ENCODE results near the gene NOC2L. TPM values are rescaled to one million over a fixed set of nuclear protein-coding genes. Genes with fewer than 3 reads are reported as not detected.

Gene NOC2L
- total and polyA plus RNA-seq, 9 donors, result 17.8 to 55.2 (median 41.4) TPM

DNA sequence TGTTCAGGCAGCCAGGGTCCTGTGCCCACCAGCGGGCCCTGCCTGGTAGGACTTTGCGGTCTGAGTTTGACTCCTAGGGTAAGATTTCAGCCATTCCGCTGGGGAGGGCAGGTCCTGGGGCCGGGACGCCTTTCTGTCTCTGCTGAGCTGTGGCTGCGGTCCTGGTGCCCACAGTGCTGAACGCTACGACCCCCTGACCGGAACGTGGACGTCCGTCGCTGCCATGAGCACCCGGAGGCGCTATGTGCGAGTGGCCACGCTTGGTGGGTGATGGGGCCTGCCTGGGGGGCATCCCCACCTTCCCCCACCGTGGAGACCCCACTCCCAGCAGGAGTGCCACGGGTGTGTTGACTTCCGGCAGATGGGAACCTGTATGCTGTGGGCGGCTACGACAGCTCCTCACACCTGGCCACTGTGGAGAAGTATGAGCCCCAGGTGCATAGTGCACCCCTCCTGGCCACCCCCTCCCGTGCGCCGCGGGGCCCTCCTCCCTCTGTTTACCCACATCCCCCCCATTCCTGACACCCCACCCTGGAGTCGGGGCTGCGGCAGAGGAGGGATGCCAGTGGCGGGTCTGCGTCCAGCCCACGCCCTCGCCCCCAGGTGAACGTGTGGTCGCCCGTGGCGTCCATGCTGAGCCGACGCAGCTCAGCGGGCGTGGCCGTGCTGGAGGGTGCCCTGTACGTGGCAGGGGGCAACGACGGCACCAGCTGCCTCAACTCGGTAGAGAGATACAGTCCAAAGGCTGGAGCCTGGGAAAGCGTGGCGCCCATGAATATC is 4.9 kb upstream of the NOC2L start:
- TF ChIP-seq, protein P1, sequence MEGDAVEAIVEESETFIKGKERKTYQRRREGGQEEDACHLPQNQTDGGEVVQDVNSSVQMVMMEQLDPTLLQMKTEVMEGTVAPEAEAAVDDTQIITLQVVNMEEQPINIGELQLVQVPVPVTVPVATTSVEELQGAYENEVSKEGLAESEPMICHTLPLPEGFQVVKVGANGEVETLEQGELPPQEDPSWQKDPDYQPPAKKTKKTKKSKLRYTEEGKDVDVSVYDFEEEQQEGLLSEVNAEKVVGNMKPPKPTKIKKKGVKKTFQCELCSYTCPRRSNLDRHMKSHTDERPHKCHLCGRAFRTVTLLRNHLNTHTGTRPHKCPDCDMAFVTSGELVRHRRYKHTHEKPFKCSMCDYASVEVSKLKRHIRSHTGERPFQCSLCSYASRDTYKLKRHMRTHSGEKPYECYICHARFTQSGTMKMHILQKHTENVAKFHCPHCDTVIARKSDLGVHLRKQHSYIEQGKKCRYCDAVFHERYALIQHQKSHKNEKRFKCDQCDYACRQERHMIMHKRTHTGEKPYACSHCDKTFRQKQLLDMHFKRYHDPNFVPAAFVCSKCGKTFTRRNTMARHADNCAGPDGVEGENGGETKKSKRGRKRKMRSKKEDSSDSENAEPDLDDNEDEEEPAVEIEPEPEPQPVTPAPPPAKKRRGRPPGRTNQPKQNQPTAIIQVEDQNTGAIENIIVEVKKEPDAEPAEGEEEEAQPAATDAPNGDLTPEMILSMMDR (IDR thresholded peaks at IDR 0.05), result no peak
- TF ChIP-seq POLR2A (IDR thresholded peaks at IDR 0.05) (no peak), EP300 (IDR thresholded peaks at IDR 0.05) (no peak)
- intact Hi-C loops (cut with DNase I), result no loop called here

DNA sequence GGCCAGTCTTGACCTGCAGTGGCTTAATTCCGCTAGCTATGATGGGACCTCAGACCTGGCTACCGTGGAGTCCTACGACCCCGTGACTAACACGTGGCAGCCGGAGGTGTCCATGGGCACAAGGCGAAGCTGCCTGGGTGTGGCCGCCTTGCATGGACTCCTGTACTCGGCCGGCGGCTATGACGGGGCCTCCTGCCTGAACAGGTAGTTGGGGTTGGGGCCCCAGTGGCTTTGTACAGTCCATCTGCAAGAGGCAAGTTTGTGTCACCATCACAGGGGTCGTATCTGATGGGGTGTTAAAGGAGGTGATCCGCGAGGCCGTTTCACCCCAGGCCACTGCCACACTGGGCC is 4.2 kb upstream of the NOC2L start:
- no peaks in the 10 kb centered on the region for H3K36me3 ChIP-seq
- TF ChIP-seq EP300 (IDR thresholded peaks at IDR 0.05), result no peak
- TF ChIP-seq, protein P1 (IDR thresholded peaks at IDR 0.05), result no peak
- no peak for TF ChIP-seq POLR2A (IDR thresholded peaks at IDR 0.05)
- peaks cover 6% of the 10 kb centered on the region for H3K4me1 ChIP-seq (ENCODE audit: insufficient read depth)
- H3K9me3 ChIP-seq, result no peaks in the 10 kb centered on the region
- H3K27me3 ChIP-seq, result no peaks in the 10 kb centered on the region
- no peak overlapping the region for H3K4me3 ChIP-seq
- intact Hi-C loops (cut with DNase I), result no loop called here
- 91 to 96% (median 94%) methylated on average over 16 of the region's 16 CpGs for WGBS, 3 donors
- DNase-seq, result no peak
- H3K27ac ChIP-seq, result no peak overlapping the region

More for the DNA sequence above, 4.9 kb upstream of the NOC2L start:
- no peak overlapping the region for H3K27ac ChIP-seq
- H3K36me3 ChIP-seq, result no peaks in the 10 kb centered on the region
- H3K4me3 ChIP-seq, result no peak overlapping the region
- peaks cover 3% of the 10 kb centered on the region for H3K4me1 ChIP-seq (ENCODE audit: insufficient read depth)
- H3K27me3 ChIP-seq, result no peaks in the 10 kb centered on the region
- DNase-seq, result no peak
- 87 to 90% (median 89%) methylated on average over 45 to 47 of the region's 47 CpGs for WGBS, 3 donors
- H3K9me3 ChIP-seq, result no peaks in the 10 kb centered on the region

GRCh38 chr1:962381-963300 is 3.6 kb upstream of the NOC2L start:
- peaks cover 11% of the 10 kb centered on the region for H3K4me1 ChIP-seq (ENCODE audit: insufficient read depth)
- no peak overlapping the region for H3K27ac ChIP-seq

GRCh38 chr1:961132-961669 is 2.1 kb upstream of the NOC2L start:
- TF ChIP-seq POLR2A (IDR thresholded peaks at IDR 0.05) (no peak), EP300 (IDR thresholded peaks at IDR 0.05) (no peak)
- TF ChIP-seq, protein P1 (IDR thresholded peaks at IDR 0.05), result no peak
- DNase-seq, result no peak
- peaks cover 15% of the 10 kb centered on the region for H3K4me1 ChIP-seq (ENCODE audit: insufficient read depth)
- 26 to 52% (median 32%) methylated on average over 35 to 56 of the region's 56 CpGs for WGBS, 3 donors
- H3K36me3 ChIP-seq, result no peaks in the 10 kb centered on the region
- peak overlapping the region; percentile 80 for H3K4me3 ChIP-seq
- H3K27me3 ChIP-seq, result no peaks in the 10 kb centered on the region
- H3K9me3 ChIP-seq, result no peaks in the 10 kb centered on the region
- intact Hi-C loops (cut with DNase I), result no loop called here
- no peak overlapping the region for H3K27ac ChIP-seq

More at GRCh38 chr1:962381-963300, 3.6 kb upstream of the NOC2L start:
- no peaks in the 10 kb centered on the region for H3K9me3 ChIP-seq
- H3K27me3 ChIP-seq, result no peaks in the 10 kb centered on the region
- TF ChIP-seq EP300 (IDR thresholded peaks at IDR 0.05) (no peak), POLR2A (IDR thresholded peaks at IDR 0.05) (no peak)
- TF ChIP-seq, protein P1 (IDR thresholded peaks at IDR 0.05), result no peak
- DNase-seq, result no peak
- intact Hi-C loops (cut with DNase I), result no loop called here
- H3K36me3 ChIP-seq, result no peaks in the 10 kb centered on the region
- no peak overlapping the region for H3K4me3 ChIP-seq
- WGBS, 3 donors, result 91 to 94% (median 91%) methylated on average over 52 to 57 of the region's 57 CpGs

Data from ovary (tissue), 9 donors.